NB4 (cell line): Measurements from ENCODE around the gene CDKN2B-AS1.

Experiments
- MYC ChIP-seq: IDR thresholded peaks from 2 replicates; pipeline ENCODE4 v1.6.1; 2011; ENCODE audit warnings: low read depth, low read length
- POLR2A ChIP-seq: IDR thresholded peaks from 2 replicates; pipeline ENCODE4 v1.6.1; 2011; ENCODE audit warnings: mild to moderate bottlenecking; ENCODE audit not compliant: insufficient read length; ENCODE audit errors: extremely low read depth
- TF ChIP-seq, protein P1 (sequence below): IDR thresholded peaks from one replicate; pipeline ENCODE4 v1.5.1; 2012; ENCODE audit warnings: low read depth, low read length
- TF ChIP-seq, protein P2 (sequence below): IDR thresholded peaks from 2 replicates; pipeline ENCODE4 v1.6.1; 2011; ENCODE audit warnings: low read depth, low read length

DNA sequence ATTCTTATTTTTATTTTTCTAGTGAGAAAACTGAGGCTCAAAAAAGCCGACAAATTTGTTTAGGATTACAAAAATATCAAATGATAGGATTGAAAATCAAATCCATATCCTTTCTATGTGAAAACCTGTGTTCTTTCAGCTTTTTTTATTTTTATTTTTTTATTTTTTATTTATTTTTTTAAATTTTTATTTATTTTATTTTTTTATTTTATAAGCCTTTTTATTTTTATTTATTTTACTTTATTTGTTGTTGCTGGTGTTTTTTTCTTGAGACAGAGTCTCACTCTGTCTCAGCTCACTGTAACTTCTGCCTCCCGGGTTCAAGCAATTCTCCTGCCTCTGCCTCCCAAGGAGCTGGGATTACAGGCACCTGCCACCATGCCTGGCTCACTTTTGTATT, 59.9 kb downstream of the CDKN2B-AS1 start:
- TF ChIP-seq, protein P1, sequence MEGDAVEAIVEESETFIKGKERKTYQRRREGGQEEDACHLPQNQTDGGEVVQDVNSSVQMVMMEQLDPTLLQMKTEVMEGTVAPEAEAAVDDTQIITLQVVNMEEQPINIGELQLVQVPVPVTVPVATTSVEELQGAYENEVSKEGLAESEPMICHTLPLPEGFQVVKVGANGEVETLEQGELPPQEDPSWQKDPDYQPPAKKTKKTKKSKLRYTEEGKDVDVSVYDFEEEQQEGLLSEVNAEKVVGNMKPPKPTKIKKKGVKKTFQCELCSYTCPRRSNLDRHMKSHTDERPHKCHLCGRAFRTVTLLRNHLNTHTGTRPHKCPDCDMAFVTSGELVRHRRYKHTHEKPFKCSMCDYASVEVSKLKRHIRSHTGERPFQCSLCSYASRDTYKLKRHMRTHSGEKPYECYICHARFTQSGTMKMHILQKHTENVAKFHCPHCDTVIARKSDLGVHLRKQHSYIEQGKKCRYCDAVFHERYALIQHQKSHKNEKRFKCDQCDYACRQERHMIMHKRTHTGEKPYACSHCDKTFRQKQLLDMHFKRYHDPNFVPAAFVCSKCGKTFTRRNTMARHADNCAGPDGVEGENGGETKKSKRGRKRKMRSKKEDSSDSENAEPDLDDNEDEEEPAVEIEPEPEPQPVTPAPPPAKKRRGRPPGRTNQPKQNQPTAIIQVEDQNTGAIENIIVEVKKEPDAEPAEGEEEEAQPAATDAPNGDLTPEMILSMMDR = no peak
- TF ChIP-seq POLR2A (no peak), MYC (no peak)
- TF ChIP-seq, protein P2, sequence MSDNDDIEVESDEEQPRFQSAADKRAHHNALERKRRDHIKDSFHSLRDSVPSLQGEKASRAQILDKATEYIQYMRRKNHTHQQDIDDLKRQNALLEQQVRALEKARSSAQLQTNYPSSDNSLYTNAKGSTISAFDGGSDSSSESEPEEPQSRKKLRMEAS = no peak
